Endothelial cell of umbilical vein (primary cell): ENCODE results near the gene SLC50A1. TPM values are rescaled to one million over a fixed set of nuclear protein-coding genes. Genes with fewer than 3 reads are reported as not detected.

Source experiments
- BruUV-seq: library from RNA; stranded (reverse); fragments of 400-500 nt; replicated peaks from 2 replicates; lab custom pipeline; 2021; lab: Mats Ljungman, UMichigan
- CTCF ChIA-PET: fragments of 300-600, 350-600 bp; sonication (Branson Sonifier 250); formaldehyde crosslinking; loops from one replicate; lab custom pipeline; 2021; ENCODE audit warnings: antibody characterized with exemption, inconsistent platforms; lab: Charles Lee
- POLR2A ChIA-PET: fragments of 300-600, 350-600 bp; sonication (Branson Sonifier 250); formaldehyde crosslinking; loops from one replicate; lab custom pipeline; 2021; ENCODE audit warnings: antibody characterized with exemption, inconsistent platforms; lab: Charles Lee
- DNase-seq: peaks from one replicate; pipeline ENCODE4 v3.0.0-alpha.2; 2011; ENCODE audit warnings: low read depth, low spot score
- FAIRE-seq: peaks from 2 replicates; lab custom pipeline; 2011; peaks lifted over from hg19 to GRCh38; lab: Jason Lieb, UNC
- H2AFZ ChIP-seq: 2 replicates; pipeline ENCODE4 v1.6.0; 2012; ENCODE audit warnings: low read depth, low read length, control low read depth, inconsistent platforms
- H3K27ac ChIP-seq: 2 replicates; pipeline ENCODE4 v1.5.1; 2011; ENCODE audit warnings: low read depth, mild to moderate bottlenecking, control low read depth, low read length, moderate library complexity; ENCODE audit not compliant: insufficient read depth
- H3K27me3 ChIP-seq, 2 experiments: 2 replicates each; pipeline versions ENCODE4 v1.6.0 to v1.6.1; 2011; ENCODE audit warnings: low read length in 2 of 2, mixed read lengths in 1 of 2; ENCODE audit not compliant: control insufficient read depth in 2 of 2, insufficient read depth in 2 of 2
- H3K36me3 ChIP-seq, 2 experiments: 2 replicates in 1 of 2; 3 replicates in 1 of 2; pipeline ENCODE4 v1.5.1; 2011; ENCODE audit warnings: low read length in 2 of 2, mild to moderate bottlenecking in 1 of 2, moderate library complexity in 1 of 2; ENCODE audit not compliant: control insufficient read depth in 2 of 2, insufficient read depth in 2 of 2; ENCODE audit errors: extremely low read depth in 1 of 2
- H3K4me1 ChIP-seq: 3 replicates; pipeline ENCODE4 v1.5.1; 2011; ENCODE audit warnings: mild to moderate bottlenecking, low read length; ENCODE audit not compliant: control insufficient read depth, insufficient read depth; ENCODE audit errors: extremely low read depth
- H3K4me2 ChIP-seq: 2 replicates; pipeline ENCODE4 v1.6.1; 2011; ENCODE audit warnings: low read length, control low read depth, mixed read lengths; ENCODE audit not compliant: insufficient read depth
- H3K4me3 ChIP-seq, 3 experiments: fragments of 200-600 bp in 1 of 3; sonication (generic), shearing (Covaris generic) in 1 of 3; replicated peaks in 1 of 3; 2 replicates each; pipeline ENCODE4 v1.5.1; 2011 to 2016; ENCODE audit warnings: control low read depth in 3 of 3, low read length in 3 of 3, mild to moderate bottlenecking in 2 of 3, inconsistent platforms in 1 of 3, low read depth in 1 of 3, moderate library complexity in 1 of 3; ENCODE audit not compliant: insufficient read depth in 1 of 3
- H3K79me2 ChIP-seq: 2 replicates; pipeline ENCODE4 v1.6.0; 2012; ENCODE audit warnings: low read length, inconsistent platforms; ENCODE audit not compliant: control insufficient read depth, insufficient read depth
- H3K9ac ChIP-seq: replicated peaks from 2 replicates; pipeline ENCODE3; 2011; ENCODE audit warnings: low read length, control low read depth; ENCODE audit not compliant: insufficient read depth; ENCODE audit errors: extremely low read depth
- H3K9me1 ChIP-seq: replicated peaks from 3 replicates; pipeline ENCODE4 v1.6.0; 2011; ENCODE audit warnings: mild to moderate bottlenecking, low read length; ENCODE audit not compliant: control insufficient read depth, insufficient read depth; ENCODE audit errors: extremely low read depth
- H3K9me3 ChIP-seq: replicated peaks from 2 replicates; pipeline ENCODE4 v1.5.1; 2012; ENCODE audit warnings: low read length, inconsistent platforms; ENCODE audit not compliant: control insufficient read depth, insufficient read depth
- H4K20me1 ChIP-seq: replicated peaks from 2 replicates; pipeline ENCODE3; 2011; ENCODE audit warnings: mild to moderate bottlenecking, low read length; ENCODE audit not compliant: control insufficient read depth, insufficient read depth; ENCODE audit errors: extremely low read depth
- EZH2 ChIP-seq: IDR thresholded peaks from 2 replicates; pipeline ENCODE4 v1.6.1; 2012; ENCODE audit warnings: borderline replicate concordance, low read depth, mild to moderate bottlenecking, moderate library complexity, low read length, inconsistent platforms; ENCODE audit not compliant: severe bottlenecking
- FOS ChIP-seq: IDR thresholded peaks from 2 replicates; pipeline ENCODE4 v1.6.1; 2011; ENCODE audit warnings: mild to moderate bottlenecking, low read length, moderate library complexity, borderline replicate concordance; ENCODE audit not compliant: insufficient read depth
- GATA2 ChIP-seq: IDR thresholded peaks from 2 replicates; pipeline ENCODE4 v1.7.0; 2011; ENCODE audit warnings: low read depth, mild to moderate bottlenecking, moderate library complexity, mixed read lengths, low read length; ENCODE audit not compliant: insufficient read length, insufficient read depth
- JUN ChIP-seq: IDR thresholded peaks from 2 replicates; pipeline ENCODE4 v1.6.1; 2011; ENCODE audit warnings: borderline replicate concordance, low read depth; ENCODE audit not compliant: insufficient read length, insufficient read depth
- MYC ChIP-seq: IDR thresholded peaks from one replicate; pipeline ENCODE4 v1.6.1; 2011; ENCODE audit warnings: mild to moderate bottlenecking, low read depth, low read length
- POLR2A ChIP-seq: IDR thresholded peaks from 2 replicates; pipeline ENCODE4 v1.6.1; 2012; ENCODE audit warnings: low read depth, mild to moderate bottlenecking, control low read depth, low read length
- POLR2AphosphoS5 ChIP-seq: IDR thresholded peaks from 2 replicates; pipeline ENCODE4 v1.6.1; 2012; ENCODE audit warnings: low read depth, mild to moderate bottlenecking, control low read depth, low read length, moderate library complexity; ENCODE audit not compliant: insufficient read depth
- dilution Hi-C: fragments of 300-500 bp; cut with MboI; formaldehyde crosslinking; loops from one replicate; pipeline ENCODE4 v1.15.0; 2019; ENCODE audit warnings: low sequenced_read_pairs; ENCODE audit not compliant: extremely low pct_ligation_motif_present
- intact Hi-C: fragments of 100-400 bp; cut with micrococcal nuclease; formaldehyde crosslinking; loops from one replicate; pipeline ENCODE4 v1.10.0; 2022
- polyA plus RNA-seq, 4 experiments: library from polyadenylated mRNA; depleted of rRNA in 3 of 4; stranded (reverse) in 3 of 4; unstranded in 1 of 4; fragments of >200 nt; gene quantifications; 2 replicates each; pipeline versions ENCODE4 v1.2.1 to v1.2.3, GENCODE V29; 2011 to 2012; ENCODE audit warnings: missing spikeins in 1 of 4
- total RNA-seq: library from RNA; stranded (reverse); gene quantifications from 2 replicates; pipeline ENCODE4 v1.2.3, GENCODE V29; 2021
- TF ChIP-seq, protein P1 (sequence below): IDR thresholded peaks from 2 replicates; pipeline ENCODE4 v1.6.1; 2011; ENCODE audit not compliant: insufficient read depth, insufficient read length
- TF ChIP-seq, protein P2 (sequence below), 2 donors: IDR thresholded peaks; 1 replicate in 1 of 2; 2 replicates in 1 of 2; pipeline ENCODE4 v1.5.1; 2011; ENCODE audit warnings: low read length in 2 of 2, mild to moderate bottlenecking in 2 of 2, moderate library complexity in 2 of 2, control low read depth in 1 of 2, inconsistent platforms in 1 of 2, low read depth in 1 of 2; ENCODE audit not compliant: insufficient read depth in 1 of 2; ENCODE audit errors: extremely low read depth in 1 of 2

The SLC50A1 gene
- total and polyA plus RNA-seq, 2 donors (not counting 3 experiments of a cell fraction or from before 2014, with no cell fraction given) = 29.5 to 66.1 TPM

DNA sequence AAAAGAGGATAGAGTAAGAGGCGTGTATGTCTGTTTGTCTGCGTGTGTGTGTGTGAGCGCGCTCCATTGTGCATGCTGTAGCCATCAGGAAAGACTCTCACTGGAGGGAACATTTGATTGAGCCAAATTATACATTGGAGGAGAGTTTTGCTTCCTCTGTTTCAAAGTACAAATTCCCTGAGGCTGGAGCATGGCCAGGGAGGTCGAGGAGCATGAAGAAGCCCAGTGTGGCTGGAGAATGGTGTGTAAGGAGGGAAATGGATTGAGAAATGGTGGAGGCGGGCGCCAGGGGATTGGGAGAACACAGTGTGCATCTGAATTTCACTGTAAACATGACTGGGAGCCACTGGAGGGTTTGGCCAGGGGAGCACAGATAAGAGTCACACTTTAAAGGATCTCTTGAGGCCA is 30.0 kb upstream of the SLC50A1 start:
- no peaks in the 10 kb centered on the region for H3K9me3 ChIP-seq
- ChIA-PET CTCF (interaction anchor here (5.9 kb wide), 1 partner anchor 61 kb away, joined by 37 read pairs; no protein-coding TSS in a partner anchor), POLR2A (no interaction called here)
- H3K9me1 ChIP-seq = no peaks in the 10 kb centered on the region
- H3K4me2 ChIP-seq = no peak overlapping the region
- peaks cover 6 to 9% of the 10 kb centered on the region in 2 experiments for H3K27me3 ChIP-seq
- H4K20me1 ChIP-seq = no peaks in the 10 kb centered on the region
- dilution Hi-C loops (no loop called here), intact Hi-C loops (no loop called here)
- peaks cover 3% of the 10 kb centered on the region for H3K4me1 ChIP-seq
- H3K9ac ChIP-seq = no peak overlapping the region
- H3K4me3 ChIP-seq = no peak overlapping the region
- FAIRE-seq (no peak), DNase-seq (peak; percentile 88)
- H2AFZ ChIP-seq = no peak overlapping the region
- BruUV-seq = no TSS peak
- TF ChIP-seq GATA2 = no peak
- TF ChIP-seq EZH2 = no peak
- TF ChIP-seq, protein P1, sequence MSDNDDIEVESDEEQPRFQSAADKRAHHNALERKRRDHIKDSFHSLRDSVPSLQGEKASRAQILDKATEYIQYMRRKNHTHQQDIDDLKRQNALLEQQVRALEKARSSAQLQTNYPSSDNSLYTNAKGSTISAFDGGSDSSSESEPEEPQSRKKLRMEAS = no peak
- no peak for TF ChIP-seq FOS
- no peak for TF ChIP-seq POLR2AphosphoS5
- TF ChIP-seq, protein P2, sequence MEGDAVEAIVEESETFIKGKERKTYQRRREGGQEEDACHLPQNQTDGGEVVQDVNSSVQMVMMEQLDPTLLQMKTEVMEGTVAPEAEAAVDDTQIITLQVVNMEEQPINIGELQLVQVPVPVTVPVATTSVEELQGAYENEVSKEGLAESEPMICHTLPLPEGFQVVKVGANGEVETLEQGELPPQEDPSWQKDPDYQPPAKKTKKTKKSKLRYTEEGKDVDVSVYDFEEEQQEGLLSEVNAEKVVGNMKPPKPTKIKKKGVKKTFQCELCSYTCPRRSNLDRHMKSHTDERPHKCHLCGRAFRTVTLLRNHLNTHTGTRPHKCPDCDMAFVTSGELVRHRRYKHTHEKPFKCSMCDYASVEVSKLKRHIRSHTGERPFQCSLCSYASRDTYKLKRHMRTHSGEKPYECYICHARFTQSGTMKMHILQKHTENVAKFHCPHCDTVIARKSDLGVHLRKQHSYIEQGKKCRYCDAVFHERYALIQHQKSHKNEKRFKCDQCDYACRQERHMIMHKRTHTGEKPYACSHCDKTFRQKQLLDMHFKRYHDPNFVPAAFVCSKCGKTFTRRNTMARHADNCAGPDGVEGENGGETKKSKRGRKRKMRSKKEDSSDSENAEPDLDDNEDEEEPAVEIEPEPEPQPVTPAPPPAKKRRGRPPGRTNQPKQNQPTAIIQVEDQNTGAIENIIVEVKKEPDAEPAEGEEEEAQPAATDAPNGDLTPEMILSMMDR (IDR thresholded peaks at IDR 0.05; ENCODE audit: extremely low read depth in 1 of 2, insufficient read depth in 1 of 2, low read depth in 1 of 2, low read length in 2 of 2) = no peak
- TF ChIP-seq MYC = no peak
- TF ChIP-seq POLR2A = no peak
- TF ChIP-seq JUN = no peak
- H3K27ac ChIP-seq = no peak overlapping the region
- H3K36me3 ChIP-seq = no peaks in the 10 kb centered on the region
- no peaks in the 10 kb centered on the region for H3K79me2 ChIP-seq
